ENCODE data around the gene NPC1. TPM values are rescaled to one million over a fixed set of nuclear protein-coding genes. Genes with fewer than 3 reads are reported as not detected.

The NPC1 gene
- total RNA-seq, 1 experiment from 2014 or later, result 38.3 TPM

DNA sequence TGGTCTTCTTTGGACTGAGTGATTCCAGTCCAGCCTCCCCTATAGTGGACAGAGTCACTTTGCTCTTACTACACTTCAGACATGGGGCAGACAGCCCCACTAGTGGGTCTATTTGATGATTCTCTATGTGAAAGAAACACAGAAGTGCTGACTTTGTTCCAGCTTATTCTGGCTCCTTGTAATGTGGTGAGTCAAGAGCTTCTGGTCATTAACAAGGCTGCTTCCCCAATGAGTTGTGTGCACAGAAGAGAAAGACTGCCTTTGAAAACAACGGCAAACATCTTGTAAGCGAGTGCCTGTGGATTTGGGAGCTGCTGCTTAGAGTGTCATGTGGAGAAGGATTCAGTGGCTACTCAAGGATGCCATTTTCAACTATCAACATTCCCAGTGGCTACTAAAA, 43.8 kb downstream of the NPC1 start (continued):
- TF ChIP-seq, protein P1, sequence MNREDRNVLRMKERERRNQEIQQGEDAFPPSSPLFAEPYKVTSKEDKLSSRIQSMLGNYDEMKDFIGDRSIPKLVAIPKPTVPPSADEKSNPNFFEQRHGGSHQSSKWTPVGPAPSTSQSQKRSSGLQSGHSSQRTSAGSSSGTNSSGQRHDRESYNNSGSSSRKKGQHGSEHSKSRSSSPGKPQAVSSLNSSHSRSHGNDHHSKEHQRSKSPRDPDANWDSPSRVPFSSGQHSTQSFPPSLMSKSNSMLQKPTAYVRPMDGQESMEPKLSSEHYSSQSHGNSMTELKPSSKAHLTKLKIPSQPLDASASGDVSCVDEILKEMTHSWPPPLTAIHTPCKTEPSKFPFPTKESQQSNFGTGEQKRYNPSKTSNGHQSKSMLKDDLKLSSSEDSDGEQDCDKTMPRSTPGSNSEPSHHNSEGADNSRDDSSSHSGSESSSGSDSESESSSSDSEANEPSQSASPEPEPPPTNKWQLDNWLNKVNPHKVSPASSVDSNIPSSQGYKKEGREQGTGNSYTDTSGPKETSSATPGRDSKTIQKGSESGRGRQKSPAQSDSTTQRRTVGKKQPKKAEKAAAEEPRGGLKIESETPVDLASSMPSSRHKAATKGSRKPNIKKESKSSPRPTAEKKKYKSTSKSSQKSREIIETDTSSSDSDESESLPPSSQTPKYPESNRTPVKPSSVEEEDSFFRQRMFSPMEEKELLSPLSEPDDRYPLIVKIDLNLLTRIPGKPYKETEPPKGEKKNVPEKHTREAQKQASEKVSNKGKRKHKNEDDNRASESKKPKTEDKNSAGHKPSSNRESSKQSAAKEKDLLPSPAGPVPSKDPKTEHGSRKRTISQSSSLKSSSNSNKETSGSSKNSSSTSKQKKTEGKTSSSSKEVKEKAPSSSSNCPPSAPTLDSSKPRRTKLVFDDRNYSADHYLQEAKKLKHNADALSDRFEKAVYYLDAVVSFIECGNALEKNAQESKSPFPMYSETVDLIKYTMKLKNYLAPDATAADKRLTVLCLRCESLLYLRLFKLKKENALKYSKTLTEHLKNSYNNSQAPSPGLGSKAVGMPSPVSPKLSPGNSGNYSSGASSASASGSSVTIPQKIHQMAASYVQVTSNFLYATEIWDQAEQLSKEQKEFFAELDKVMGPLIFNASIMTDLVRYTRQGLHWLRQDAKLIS (CRISPR knock-in tag; IDR thresholded peaks at IDR 0.05; ENCODE audit: borderline replicate concordance), result no peak
- TF ChIP-seq IRF2 (CRISPR knock-in tag; IDR thresholded peaks at IDR 0.05; ENCODE audit: borderline replicate concordance, low read depth) (no peak), ZNF423 (CRISPR knock-in tag; IDR thresholded peaks at IDR 0.05) (no peak), SOX15 (CRISPR knock-in tag; IDR thresholded peaks at IDR 0.05) (no peak), CREB1 (CRISPR knock-in tag; IDR thresholded peaks at IDR 0.05) (no peak), GTF2I (CRISPR knock-in tag; conservative IDR thresholded peaks at IDR 0.05) (no peak)
- TF ChIP-seq, protein P2, sequence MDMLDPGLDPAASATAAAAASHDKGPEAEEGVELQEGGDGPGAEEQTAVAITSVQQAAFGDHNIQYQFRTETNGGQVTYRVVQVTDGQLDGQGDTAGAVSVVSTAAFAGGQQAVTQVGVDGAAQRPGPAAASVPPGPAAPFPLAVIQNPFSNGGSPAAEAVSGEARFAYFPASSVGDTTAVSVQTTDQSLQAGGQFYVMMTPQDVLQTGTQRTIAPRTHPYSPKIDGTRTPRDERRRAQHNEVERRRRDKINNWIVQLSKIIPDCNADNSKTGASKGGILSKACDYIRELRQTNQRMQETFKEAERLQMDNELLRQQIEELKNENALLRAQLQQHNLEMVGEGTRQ (CRISPR knock-in tag; IDR thresholded peaks at IDR 0.05), result no peak
- TF ChIP-seq, protein P3, sequence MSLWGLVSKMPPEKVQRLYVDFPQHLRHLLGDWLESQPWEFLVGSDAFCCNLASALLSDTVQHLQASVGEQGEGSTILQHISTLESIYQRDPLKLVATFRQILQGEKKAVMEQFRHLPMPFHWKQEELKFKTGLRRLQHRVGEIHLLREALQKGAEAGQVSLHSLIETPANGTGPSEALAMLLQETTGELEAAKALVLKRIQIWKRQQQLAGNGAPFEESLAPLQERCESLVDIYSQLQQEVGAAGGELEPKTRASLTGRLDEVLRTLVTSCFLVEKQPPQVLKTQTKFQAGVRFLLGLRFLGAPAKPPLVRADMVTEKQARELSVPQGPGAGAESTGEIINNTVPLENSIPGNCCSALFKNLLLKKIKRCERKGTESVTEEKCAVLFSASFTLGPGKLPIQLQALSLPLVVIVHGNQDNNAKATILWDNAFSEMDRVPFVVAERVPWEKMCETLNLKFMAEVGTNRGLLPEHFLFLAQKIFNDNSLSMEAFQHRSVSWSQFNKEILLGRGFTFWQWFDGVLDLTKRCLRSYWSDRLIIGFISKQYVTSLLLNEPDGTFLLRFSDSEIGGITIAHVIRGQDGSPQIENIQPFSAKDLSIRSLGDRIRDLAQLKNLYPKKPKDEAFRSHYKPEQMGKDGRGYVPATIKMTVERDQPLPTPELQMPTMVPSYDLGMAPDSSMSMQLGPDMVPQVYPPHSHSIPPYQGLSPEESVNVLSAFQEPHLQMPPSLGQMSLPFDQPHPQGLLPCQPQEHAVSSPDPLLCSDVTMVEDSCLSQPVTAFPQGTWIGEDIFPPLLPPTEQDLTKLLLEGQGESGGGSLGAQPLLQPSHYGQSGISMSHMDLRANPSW (CRISPR knock-in tag; conservative IDR thresholded peaks at IDR 0.05; ENCODE audit: low read depth), result no peak
- TF ChIP-seq, protein P4, sequence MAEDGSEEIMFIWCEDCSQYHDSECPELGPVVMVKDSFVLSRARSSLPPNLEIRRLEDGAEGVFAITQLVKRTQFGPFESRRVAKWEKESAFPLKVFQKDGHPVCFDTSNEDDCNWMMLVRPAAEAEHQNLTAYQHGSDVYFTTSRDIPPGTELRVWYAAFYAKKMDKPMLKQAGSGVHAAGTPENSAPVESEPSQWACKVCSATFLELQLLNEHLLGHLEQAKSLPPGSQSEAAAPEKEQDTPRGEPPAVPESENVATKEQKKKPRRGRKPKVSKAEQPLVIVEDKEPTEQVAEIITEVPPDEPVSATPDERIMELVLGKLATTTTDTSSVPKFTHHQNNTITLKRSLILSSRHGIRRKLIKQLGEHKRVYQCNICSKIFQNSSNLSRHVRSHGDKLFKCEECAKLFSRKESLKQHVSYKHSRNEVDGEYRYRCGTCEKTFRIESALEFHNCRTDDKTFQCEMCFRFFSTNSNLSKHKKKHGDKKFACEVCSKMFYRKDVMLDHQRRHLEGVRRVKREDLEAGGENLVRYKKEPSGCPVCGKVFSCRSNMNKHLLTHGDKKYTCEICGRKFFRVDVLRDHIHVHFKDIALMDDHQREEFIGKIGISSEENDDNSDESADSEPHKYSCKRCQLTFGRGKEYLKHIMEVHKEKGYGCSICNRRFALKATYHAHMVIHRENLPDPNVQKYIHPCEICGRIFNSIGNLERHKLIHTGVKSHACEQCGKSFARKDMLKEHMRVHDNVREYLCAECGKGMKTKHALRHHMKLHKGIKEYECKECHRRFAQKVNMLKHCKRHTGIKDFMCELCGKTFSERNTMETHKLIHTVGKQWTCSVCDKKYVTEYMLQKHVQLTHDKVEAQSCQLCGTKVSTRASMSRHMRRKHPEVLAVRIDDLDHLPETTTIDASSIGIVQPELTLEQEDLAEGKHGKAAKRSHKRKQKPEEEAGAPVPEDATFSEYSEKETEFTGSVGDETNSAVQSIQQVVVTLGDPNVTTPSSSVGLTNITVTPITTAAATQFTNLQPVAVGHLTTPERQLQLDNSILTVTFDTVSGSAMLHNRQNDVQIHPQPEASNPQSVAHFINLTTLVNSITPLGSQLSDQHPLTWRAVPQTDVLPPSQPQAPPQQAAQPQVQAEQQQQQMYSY (CRISPR knock-in tag; IDR thresholded peaks at IDR 0.05), result no peak

DNA sequence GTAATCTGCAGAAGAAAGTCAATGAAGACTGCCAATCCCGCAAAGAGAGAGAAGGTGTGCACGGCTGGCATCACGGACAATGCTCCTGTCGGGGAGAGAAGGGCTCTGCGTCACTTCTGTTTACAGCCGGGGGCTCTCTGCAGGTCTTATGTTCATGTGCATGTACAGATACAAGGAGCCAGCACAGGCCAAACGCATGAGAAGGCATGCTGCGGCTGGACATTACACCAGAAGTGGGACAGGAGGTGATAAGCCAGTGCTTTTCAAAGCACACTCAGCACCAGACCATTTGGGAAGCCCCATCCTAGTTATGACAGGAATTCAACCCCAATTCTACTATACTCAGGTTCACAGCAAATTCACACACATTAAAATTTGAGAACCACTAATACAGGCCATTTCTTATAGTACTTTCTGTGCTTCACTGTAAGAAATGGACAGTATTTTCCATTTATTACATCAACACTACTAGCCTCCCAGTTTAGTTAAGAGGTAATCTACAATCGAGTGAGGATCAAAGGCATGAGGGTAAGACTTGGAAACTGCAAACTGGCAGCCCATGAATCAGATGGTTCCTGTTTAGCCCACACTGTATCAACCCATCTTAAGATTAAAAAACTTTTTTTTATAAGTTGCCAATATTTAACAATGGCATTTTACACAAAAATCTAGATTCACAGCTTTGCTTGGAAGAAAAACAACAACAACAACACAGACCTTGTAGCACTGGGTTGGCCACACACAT, 44.8 kb downstream of the NPC1 start:
- CTCF ChIA-PET, result no interaction called here

More for the DNA sequence above, 44.8 kb downstream of the NPC1 start:
- Mint-ChIP-seq H3K4me3 (no peak overlapping the region), H3K27me3 (ENCODE audit: low read depth) (no peaks in the 10 kb centered on the region), H3K36me3 (peaks cover 72% of the 10 kb centered on the region), H3K27ac (no peak overlapping the region), H3K9me3 (no peaks in the 10 kb centered on the region), H3K4me1 (no peaks in the 10 kb centered on the region)
- ATAC-seq, result no peak
- POLR2A ChIA-PET, result no interaction called here
- DNase-seq (ENCODE audit: low spot score), result no peak
- no peak for TF ChIP-seq EMX1 (CRISPR knock-in tag; IDR thresholded peaks at IDR 0.05)
- no peak for TF ChIP-seq GTF2I (CRISPR knock-in tag; conservative IDR thresholded peaks at IDR 0.05)
- TF ChIP-seq NFYB (CRISPR knock-in tag; conservative IDR thresholded peaks at IDR 0.05; ENCODE audit: low read depth), result no peak
- no peak for TF ChIP-seq ZNF423 (CRISPR knock-in tag; IDR thresholded peaks at IDR 0.05)
- no peak for TF ChIP-seq ZNF396 (CRISPR knock-in tag; IDR thresholded peaks at IDR 0.05; ENCODE audit: borderline replicate concordance)
- no peak for TF ChIP-seq ZNF671 (CRISPR knock-in tag; IDR thresholded peaks at IDR 0.05)
- TF ChIP-seq, protein P5, sequence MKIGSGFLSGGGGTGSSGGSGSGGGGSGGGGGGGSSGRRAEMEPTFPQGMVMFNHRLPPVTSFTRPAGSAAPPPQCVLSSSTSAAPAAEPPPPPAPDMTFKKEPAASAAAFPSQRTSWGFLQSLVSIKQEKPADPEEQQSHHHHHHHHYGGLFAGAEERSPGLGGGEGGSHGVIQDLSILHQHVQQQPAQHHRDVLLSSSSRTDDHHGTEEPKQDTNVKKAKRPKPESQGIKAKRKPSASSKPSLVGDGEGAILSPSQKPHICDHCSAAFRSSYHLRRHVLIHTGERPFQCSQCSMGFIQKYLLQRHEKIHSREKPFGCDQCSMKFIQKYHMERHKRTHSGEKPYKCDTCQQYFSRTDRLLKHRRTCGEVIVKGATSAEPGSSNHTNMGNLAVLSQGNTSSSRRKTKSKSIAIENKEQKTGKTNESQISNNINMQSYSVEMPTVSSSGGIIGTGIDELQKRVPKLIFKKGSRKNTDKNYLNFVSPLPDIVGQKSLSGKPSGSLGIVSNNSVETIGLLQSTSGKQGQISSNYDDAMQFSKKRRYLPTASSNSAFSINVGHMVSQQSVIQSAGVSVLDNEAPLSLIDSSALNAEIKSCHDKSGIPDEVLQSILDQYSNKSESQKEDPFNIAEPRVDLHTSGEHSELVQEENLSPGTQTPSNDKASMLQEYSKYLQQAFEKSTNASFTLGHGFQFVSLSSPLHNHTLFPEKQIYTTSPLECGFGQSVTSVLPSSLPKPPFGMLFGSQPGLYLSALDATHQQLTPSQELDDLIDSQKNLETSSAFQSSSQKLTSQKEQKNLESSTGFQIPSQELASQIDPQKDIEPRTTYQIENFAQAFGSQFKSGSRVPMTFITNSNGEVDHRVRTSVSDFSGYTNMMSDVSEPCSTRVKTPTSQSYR (CRISPR knock-in tag; IDR thresholded peaks at IDR 0.05), result no peak
- TF ChIP-seq, protein P2 (CRISPR knock-in tag; IDR thresholded peaks at IDR 0.05), result no peak
- TF ChIP-seq, protein P6, sequence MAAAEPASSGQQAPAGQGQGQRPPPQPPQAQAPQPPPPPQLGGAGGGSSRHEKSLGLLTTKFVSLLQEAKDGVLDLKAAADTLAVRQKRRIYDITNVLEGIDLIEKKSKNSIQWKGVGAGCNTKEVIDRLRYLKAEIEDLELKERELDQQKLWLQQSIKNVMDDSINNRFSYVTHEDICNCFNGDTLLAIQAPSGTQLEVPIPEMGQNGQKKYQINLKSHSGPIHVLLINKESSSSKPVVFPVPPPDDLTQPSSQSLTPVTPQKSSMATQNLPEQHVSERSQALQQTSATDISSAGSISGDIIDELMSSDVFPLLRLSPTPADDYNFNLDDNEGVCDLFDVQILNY (CRISPR knock-in tag; IDR thresholded peaks at IDR 0.05), result no peak
- TF ChIP-seq CREM (CRISPR knock-in tag; IDR thresholded peaks at IDR 0.05), result no peak
